Right renal cortex interstitium (tissue), 3 donors: ENCODE measurements around the gene SLC51B. TPM values are rescaled to one million over a fixed set of nuclear protein-coding genes. Genes with fewer than 3 reads are reported as not detected.
A peak's percentile ranks its signal among the peaks of the same experiment; 100 is the strongest.
"Not testable (repeated sequence)": the region's sequence is repeated elsewhere in the genome, so short reads cannot be mapped to it uniquely, and the experiment has no call there.

Experiments used
- DNase-seq, 3 donors: peaks; one replicate each; pipeline ENCODE4 v3.0.0-alpha.2; 2013; ENCODE audit warnings: low read depth in 3 of 3, low spot score in 2 of 3
- polyA plus RNA-seq, 3 donors: library from polyadenylated mRNA; unstranded; fragments of 120-200 nt; gene quantifications; one replicate each; pipeline ENCODE4 v1.2.1, GENCODE V29; 2013; ENCODE audit not compliant: insufficient read length in 3 of 3

SLC51B gene
- polyA plus RNA-seq, 3 donors: 10.1 to 13.2 (median 11.8) TPM

- no peak for DNase-seq
Measured at GRCh38 chr15:65096481-65097385, 51.5 kb downstream of the SLC51B start.

- no peak for DNase-seq
Measured at GRCh38 chr15:65097651-65098263, 52.6 kb downstream of the SLC51B start.

GRCh38 chr15:65099336-65099735, 54.1 kb downstream of the SLC51B start:
- DNase-seq: no peak

- DNase-seq: not testable (repeated sequence)
Measured at GRCh38 chr15:65099801-65100200, 54.6 kb downstream of the SLC51B start.

GRCh38 chr15:65100442-65100841, 55.3 kb downstream of the SLC51B start:
- DNase-seq: no peak

GRCh38 chr15:65101411-65101890, 56.3 kb downstream of the SLC51B start:
- DNase-seq: peak; percentile 72 to 76 (median 74)

GRCh38 chr15:65101891-65102708, 56.9 kb downstream of the SLC51B start:
- DNase-seq: no peak

- no peak for DNase-seq
Measured at GRCh38 chr15:65102912-65103311, 57.7 kb downstream of the SLC51B start.

Other genes starting within 250 kb of the SLC51B start
- 1 to 10 TPM; 5.7 to 8.1 (median 6.8) TPM for gene PIF1, start 219.7 kb upstream of the SLC51B start, polyA plus RNA-seq
- gene PLEKHO2, start 203.5 kb upstream of the SLC51B start, polyA plus RNA-seq: 10 to 100 TPM; 14.5 to 17.5 (median 16.0) TPM
- gene ANKDD1A, start 133.5 kb upstream of the SLC51B start, polyA plus RNA-seq: 1 to 10 TPM; 4.4 to 4.5 (median 4.4) TPM
- 100 to 1,000 TPM; 106 to 119 (median 107) TPM for gene SPG21, start 55.5 kb upstream of the SLC51B start, polyA plus RNA-seq
- gene MTFMT, start 15.7 kb upstream of the SLC51B start, polyA plus RNA-seq: 10 to 100 TPM; 14.9 to 15.6 (median 15.4) TPM
- gene RASL12, start 22.6 kb downstream of the SLC51B start, polyA plus RNA-seq: 1 to 10 TPM; 5.9 to 7.8 (median 6.5) TPM
- gene KBTBD13, start 31.4 kb downstream of the SLC51B start, polyA plus RNA-seq: under 1 TPM; 0.06 to 0.07 (median 0.07) TPM
- 1 to 10 TPM; 2.2 to 3.1 (median 2.6) TPM for gene UBAP1L, start 69.8 kb downstream of the SLC51B start, polyA plus RNA-seq
- 10 to 100 TPM; 30.1 to 34.4 (median 31.9) TPM for gene PDCD7, start 88.4 kb downstream of the SLC51B start, polyA plus RNA-seq
- 10 to 100 TPM; 68.1 to 81.5 (median 75.1) TPM for gene CLPX, start 140.0 kb downstream of the SLC51B start, polyA plus RNA-seq
- 1 to 10 TPM; 2.8 to 3.3 (median 3.3) TPM for gene CILP, start 166.1 kb downstream of the SLC51B start, polyA plus RNA-seq
- gene PARP16, start 241.5 kb downstream of the SLC51B start, polyA plus RNA-seq: 10 to 100 TPM; 15.4 to 18.5 (median 15.6) TPM